ENCODE data around the gene COMMD1.

- no peak for TF ChIP-seq CTCF (IDR thresholded peaks at IDR 0.05; ENCODE audit: borderline replicate concordance, extremely low read depth, low read length, poor library complexity, severe bottlenecking)
- TF ChIP-seq EZH2 (IDR thresholded peaks at IDR 0.05; ENCODE audit: borderline replicate concordance, low read depth, low read length, severe bottlenecking) = no peak
Observed at GRCh38 chr2:61900281-61900680, 5.2 kb upstream of the COMMD1 start.
